Measurements from ENCODE around the gene PPAT. TPM values are rescaled to one million over a fixed set of nuclear protein-coding genes. Genes with fewer than 3 reads are reported as not detected.

Gene PPAT
- polyA plus RNA-seq, 1 experiment: 11.6 TPM

GRCh38 chr4:56416349-56416748, 19.1 kb downstream of the PPAT start:
- no peak for DNase-seq (ENCODE audit: low read depth, low spot score)
- TF ChIP-seq, protein P1, sequence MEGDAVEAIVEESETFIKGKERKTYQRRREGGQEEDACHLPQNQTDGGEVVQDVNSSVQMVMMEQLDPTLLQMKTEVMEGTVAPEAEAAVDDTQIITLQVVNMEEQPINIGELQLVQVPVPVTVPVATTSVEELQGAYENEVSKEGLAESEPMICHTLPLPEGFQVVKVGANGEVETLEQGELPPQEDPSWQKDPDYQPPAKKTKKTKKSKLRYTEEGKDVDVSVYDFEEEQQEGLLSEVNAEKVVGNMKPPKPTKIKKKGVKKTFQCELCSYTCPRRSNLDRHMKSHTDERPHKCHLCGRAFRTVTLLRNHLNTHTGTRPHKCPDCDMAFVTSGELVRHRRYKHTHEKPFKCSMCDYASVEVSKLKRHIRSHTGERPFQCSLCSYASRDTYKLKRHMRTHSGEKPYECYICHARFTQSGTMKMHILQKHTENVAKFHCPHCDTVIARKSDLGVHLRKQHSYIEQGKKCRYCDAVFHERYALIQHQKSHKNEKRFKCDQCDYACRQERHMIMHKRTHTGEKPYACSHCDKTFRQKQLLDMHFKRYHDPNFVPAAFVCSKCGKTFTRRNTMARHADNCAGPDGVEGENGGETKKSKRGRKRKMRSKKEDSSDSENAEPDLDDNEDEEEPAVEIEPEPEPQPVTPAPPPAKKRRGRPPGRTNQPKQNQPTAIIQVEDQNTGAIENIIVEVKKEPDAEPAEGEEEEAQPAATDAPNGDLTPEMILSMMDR (IDR thresholded peaks at IDR 0.05; ENCODE audit: low read depth, low read length): no peak
- no peaks in the 10 kb centered on the region for H3K27me3 ChIP-seq (ENCODE audit: control insufficient read depth, insufficient read depth, low read length)
- H3K27ac ChIP-seq (ENCODE audit: low read depth, low read length): no peak overlapping the region
- CTCF ChIA-PET: interaction anchor here (1.3 to 2.9 kb wide), 2 partner anchors 8 to 129 kb away, joined by 4 to 18 read pairs; no protein-coding TSS in a partner anchor
- H3K9me3 ChIP-seq (ENCODE audit: control insufficient read depth, insufficient read depth, low read length): no peaks in the 10 kb centered on the region
- H3K4me3 ChIP-seq (ENCODE audit: low read depth, low read length): no peak overlapping the region
- POLR2A ChIA-PET: no interaction called here

- no peak for DNase-seq (ENCODE audit: low read depth, low spot score)
These were observed 21.2 kb downstream of the PPAT start for GRCh38 chr4:56414135-56414670.

DNA sequence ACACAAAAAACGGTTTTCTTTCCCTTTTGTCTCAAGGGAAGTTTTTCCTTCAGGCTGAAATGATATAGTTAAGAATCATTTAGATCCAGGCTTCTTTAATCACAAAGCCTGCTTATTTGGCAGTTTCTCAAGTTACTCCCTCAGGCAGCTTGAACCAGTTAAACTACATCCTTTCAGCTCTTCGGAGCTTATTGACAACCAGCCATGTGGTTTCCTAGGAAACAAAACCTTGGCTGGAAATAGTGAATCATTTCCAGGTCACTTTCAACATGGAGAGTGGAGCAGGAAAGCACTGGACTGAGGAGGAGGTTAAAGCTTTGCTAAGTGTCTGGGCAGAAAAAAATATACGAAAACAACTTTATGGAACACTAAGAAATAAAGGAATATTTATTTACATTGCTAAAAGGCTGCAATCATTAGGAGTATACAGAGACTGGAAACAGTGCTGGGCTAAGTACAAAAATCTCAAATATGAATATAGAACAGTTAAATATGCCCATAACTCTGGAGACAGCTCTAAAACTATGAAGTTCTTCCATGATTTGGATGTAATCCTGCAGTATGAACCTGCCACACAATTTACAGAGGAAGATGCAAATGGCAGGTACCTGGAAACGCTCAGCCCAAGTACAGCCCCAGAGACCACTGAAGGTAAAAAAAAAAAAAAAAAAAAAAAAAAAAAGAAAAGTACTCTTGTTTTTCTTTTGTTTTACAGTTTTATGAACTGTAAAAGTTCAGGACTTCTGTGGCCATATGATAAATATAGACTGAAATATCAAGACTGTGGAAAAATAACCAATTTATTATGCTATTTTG, 25.0 kb downstream of the PPAT start:
- no peaks in the 10 kb centered on the region for H3K27me3 ChIP-seq (ENCODE audit: control insufficient read depth, insufficient read depth, low read length)
- H3K27ac ChIP-seq (ENCODE audit: low read depth, low read length): peak overlapping the region; percentile 34
- TF ChIP-seq, protein P1 (IDR thresholded peaks at IDR 0.05; ENCODE audit: low read depth, low read length): no peak
- ChIA-PET POLR2A (interaction anchor here (1.1 to 1.2 kb wide), 2 partner anchors 23 to 25 kb away, joined by 6 to 7 read pairs; partner anchors contain the start of genes AASDH, PAICS and PPAT), CTCF (interaction anchor here (0.7 to 3.9 kb wide), 4 partner anchors 12 to 426 kb away, joined by 3 to 16 read pairs (median 5); no protein-coding TSS in a partner anchor)
- H3K9me3 ChIP-seq (ENCODE audit: control insufficient read depth, insufficient read depth, low read length): no peaks in the 10 kb centered on the region
- peak; percentile 88 for DNase-seq (ENCODE audit: low read depth, low spot score)
- H3K4me3 ChIP-seq (ENCODE audit: low read depth, low read length): peak overlapping the region; percentile 38

More at GRCh38 chr4:56414135-56414670, 21.2 kb downstream of the PPAT start:
- Histone ChIP-seq H3K27ac (ENCODE audit: low read depth, low read length) (no peak overlapping the region), H3K4me3 (ENCODE audit: low read depth, low read length) (no peak overlapping the region), H3K9me3 (ENCODE audit: control insufficient read depth, insufficient read depth, low read length) (no peaks in the 10 kb centered on the region), H3K27me3 (ENCODE audit: control insufficient read depth, insufficient read depth, low read length) (no peaks in the 10 kb centered on the region)
- TF ChIP-seq, protein P1 (IDR thresholded peaks at IDR 0.05; ENCODE audit: low read depth, low read length): no peak
- ChIA-PET POLR2A (no interaction called here), CTCF (interaction anchor here (2.9 kb wide), 1 partner anchor 10 kb away, joined by 18 read pairs; no protein-coding TSS in a partner anchor)

DNA sequence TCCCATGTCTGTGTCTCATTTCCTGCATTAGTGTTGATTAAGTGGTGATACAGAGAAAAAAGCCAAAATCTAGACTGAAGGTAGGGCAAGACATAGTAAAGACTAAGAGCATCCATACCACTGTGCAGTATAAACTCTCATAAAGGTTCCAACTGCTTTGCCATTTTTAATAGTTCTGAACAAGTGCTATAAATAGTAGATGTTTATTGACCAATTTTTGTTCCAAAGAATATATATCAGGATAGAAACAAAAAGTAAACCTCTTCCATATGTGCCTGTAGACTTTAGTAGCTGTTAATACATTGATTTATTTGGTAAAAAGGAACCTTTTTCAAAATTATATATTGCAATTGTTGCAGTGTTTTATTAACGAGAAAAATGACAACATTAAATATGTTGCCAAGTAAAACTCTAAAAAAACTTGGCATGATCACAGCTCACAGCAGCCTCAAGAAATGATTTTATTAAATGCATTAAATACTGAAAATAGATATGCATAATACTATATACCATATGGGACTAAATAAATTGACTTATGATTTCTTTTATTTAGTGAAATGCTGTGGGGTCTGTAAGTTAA, 25.8 kb downstream of the PPAT start:
- Histone ChIP-seq H3K4me3 (ENCODE audit: low read depth, low read length) (no peak overlapping the region; the same call in 1 of the 2 replicates), H3K9me3 (ENCODE audit: control insufficient read depth, insufficient read depth, low read length) (no peaks in the 10 kb centered on the region), H3K27ac (ENCODE audit: low read depth, low read length) (no peak overlapping the region), H3K27me3 (ENCODE audit: control insufficient read depth, insufficient read depth, low read length) (no peaks in the 10 kb centered on the region)
- TF ChIP-seq, protein P1 (IDR thresholded peaks at IDR 0.05; ENCODE audit: low read depth, low read length): no peak
- ChIA-PET POLR2A (interaction anchor here (1.1 to 1.2 kb wide), 2 partner anchors 22 to 26 kb away, joined by 6 to 7 read pairs; partner anchors contain the start of genes AASDH, PAICS and PPAT), CTCF (interaction anchor here (0.7 to 3.9 kb wide), 4 partner anchors 11 to 427 kb away, joined by 3 to 16 read pairs (median 5); no protein-coding TSS in a partner anchor)
- no peak for DNase-seq (ENCODE audit: low read depth, low spot score)

Measured in AG04450 (cell line).